Brain microvascular endothelial cell (primary cell): ENCODE results near the gene TOR2A.

Experiments used
- DNase-seq: peaks from one replicate; pipeline ENCODE4 v3.0.0-alpha.2; 2020
- H3K27ac ChIP-seq: fragments of 250-450 bp; sonication (Bioruptor Pico); 2 replicates; pipeline ENCODE4 v1.5.1; 2020; ENCODE audit warnings: mild to moderate bottlenecking, moderate library complexity
- H3K27me3 ChIP-seq: fragments of 250-450 bp; sonication (Bioruptor Pico); replicated peaks from 2 replicates; pipeline ENCODE4 v1.5.1; 2020; ENCODE audit warnings: mild to moderate bottlenecking
- H3K36me3 ChIP-seq: fragments of 250-450 bp; sonication (Bioruptor Pico); replicated peaks from 2 replicates; pipeline ENCODE4 v1.5.1; 2020; ENCODE audit warnings: mild to moderate bottlenecking
- H3K4me3 ChIP-seq: 2 replicates; pipeline ENCODE4 v1.5.1; 2011; ENCODE audit warnings: low read depth, mild to moderate bottlenecking, control low read depth, low read length, moderate library complexity
- in situ Hi-C: cut with HindIII; loops from 2 replicates; pipeline ENCODE4 v1.10.0; 2017; ENCODE audit warnings: low sequenced_read_pairs, low pct_ligation_motif_present
- TF ChIP-seq, protein P1 (sequence below): IDR thresholded peaks from 2 replicates; pipeline ENCODE4 v1.5.1; 2011; ENCODE audit warnings: low read depth, mild to moderate bottlenecking, moderate library complexity, low read length, control low read depth, inconsistent platforms; ENCODE audit errors: missing control alignments

TOR2A gene

GRCh38 chr9:127697575-127697974, 37.5 kb downstream of the TOR2A start:
- no peaks in the 10 kb centered on the region for H3K27me3 ChIP-seq
- H3K36me3 ChIP-seq = no peaks in the 10 kb centered on the region
- H3K27ac ChIP-seq = no peak overlapping the region
- TF ChIP-seq, protein P1, sequence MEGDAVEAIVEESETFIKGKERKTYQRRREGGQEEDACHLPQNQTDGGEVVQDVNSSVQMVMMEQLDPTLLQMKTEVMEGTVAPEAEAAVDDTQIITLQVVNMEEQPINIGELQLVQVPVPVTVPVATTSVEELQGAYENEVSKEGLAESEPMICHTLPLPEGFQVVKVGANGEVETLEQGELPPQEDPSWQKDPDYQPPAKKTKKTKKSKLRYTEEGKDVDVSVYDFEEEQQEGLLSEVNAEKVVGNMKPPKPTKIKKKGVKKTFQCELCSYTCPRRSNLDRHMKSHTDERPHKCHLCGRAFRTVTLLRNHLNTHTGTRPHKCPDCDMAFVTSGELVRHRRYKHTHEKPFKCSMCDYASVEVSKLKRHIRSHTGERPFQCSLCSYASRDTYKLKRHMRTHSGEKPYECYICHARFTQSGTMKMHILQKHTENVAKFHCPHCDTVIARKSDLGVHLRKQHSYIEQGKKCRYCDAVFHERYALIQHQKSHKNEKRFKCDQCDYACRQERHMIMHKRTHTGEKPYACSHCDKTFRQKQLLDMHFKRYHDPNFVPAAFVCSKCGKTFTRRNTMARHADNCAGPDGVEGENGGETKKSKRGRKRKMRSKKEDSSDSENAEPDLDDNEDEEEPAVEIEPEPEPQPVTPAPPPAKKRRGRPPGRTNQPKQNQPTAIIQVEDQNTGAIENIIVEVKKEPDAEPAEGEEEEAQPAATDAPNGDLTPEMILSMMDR = no peak
- no peak for DNase-seq
- no peak overlapping the region for H3K4me3 ChIP-seq
- in situ Hi-C loops = no loop called here

- TF ChIP-seq, protein P1 = no peak
- DNase-seq = no peak
- Histone ChIP-seq H3K36me3 (no peaks in the 10 kb centered on the region), H3K27ac (no peak overlapping the region), H3K4me3 (no peak overlapping the region), H3K27me3 (no peaks in the 10 kb centered on the region)
- in situ Hi-C loops = no loop called here
Observed at GRCh38 chr9:127694890-127695720, 40.0 kb downstream of the TOR2A start.

GRCh38 chr9:127693697-127694096, 41.4 kb downstream of the TOR2A start:
- in situ Hi-C loops = no loop called here
- no peak overlapping the region for H3K27ac ChIP-seq
- TF ChIP-seq, protein P1 = no peak
- H3K27me3 ChIP-seq = no peaks in the 10 kb centered on the region
- DNase-seq = no peak
- H3K4me3 ChIP-seq = no peak overlapping the region
- no peaks in the 10 kb centered on the region for H3K36me3 ChIP-seq

- in situ Hi-C loops = no loop called here
- TF ChIP-seq, protein P1 = no peak
- no peak for DNase-seq
Observed at GRCh38 chr9:127693143-127693542, 42.0 kb downstream of the TOR2A start.

GRCh38 chr9:127692071-127692470, 43.0 kb downstream of the TOR2A start:
- H3K4me3 ChIP-seq = no peak overlapping the region
- DNase-seq = no peak
- H3K27me3 ChIP-seq = no peaks in the 10 kb centered on the region
- no peaks in the 10 kb centered on the region for H3K36me3 ChIP-seq
- in situ Hi-C loops = no loop called here
- TF ChIP-seq, protein P1 = no peak
- H3K27ac ChIP-seq = no peak overlapping the region

More at GRCh38 chr9:127693143-127693542, 42.0 kb downstream of the TOR2A start:
- Histone ChIP-seq H3K27ac (no peak overlapping the region), H3K36me3 (no peaks in the 10 kb centered on the region), H3K27me3 (no peaks in the 10 kb centered on the region), H3K4me3 (no peak overlapping the region)

- no peaks in the 10 kb centered on the region for H3K36me3 ChIP-seq
- TF ChIP-seq, protein P1 = no peak
- no peaks in the 10 kb centered on the region for H3K27me3 ChIP-seq
- in situ Hi-C loops = no loop called here
- H3K27ac ChIP-seq = no peak overlapping the region
- no peak for DNase-seq
- no peak overlapping the region for H3K4me3 ChIP-seq
Observed at GRCh38 chr9:127690735-127691134, 44.4 kb downstream of the TOR2A start.
